Stimulated activated CD4-positive, alpha-beta T cell treated with anti-CD3 and anti-CD28 coated beads, Interleukin-1b, Interleukin-23, amount 100 ng/mL, for 1 hour (primary cell): ENCODE data around the gene CASP14.
"Not testable (repeated sequence)": the region's sequence is repeated elsewhere in the genome, so short reads cannot be mapped to it uniquely, and the experiment has no call there.

Experiments used
- DNase-seq, 2 donors: peaks; one replicate each; pipeline ENCODE4 v3.0.0-alpha.2; 2020; ENCODE audit warnings: low read depth in 2 of 2

Gene CASP14, protein sequence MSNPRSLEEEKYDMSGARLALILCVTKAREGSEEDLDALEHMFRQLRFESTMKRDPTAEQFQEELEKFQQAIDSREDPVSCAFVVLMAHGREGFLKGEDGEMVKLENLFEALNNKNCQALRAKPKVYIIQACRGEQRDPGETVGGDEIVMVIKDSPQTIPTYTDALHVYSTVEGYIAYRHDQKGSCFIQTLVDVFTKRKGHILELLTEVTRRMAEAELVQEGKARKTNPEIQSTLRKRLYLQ

GRCh38 chr19:15048885-15049541 is at the start of gene CASP14:
TSS of gene CASP14 (plus strand) at chr19:15049480. CDS start at chr19:15052252, 2,772 bp downstream.
- DNase-seq, result no peak

DNA sequence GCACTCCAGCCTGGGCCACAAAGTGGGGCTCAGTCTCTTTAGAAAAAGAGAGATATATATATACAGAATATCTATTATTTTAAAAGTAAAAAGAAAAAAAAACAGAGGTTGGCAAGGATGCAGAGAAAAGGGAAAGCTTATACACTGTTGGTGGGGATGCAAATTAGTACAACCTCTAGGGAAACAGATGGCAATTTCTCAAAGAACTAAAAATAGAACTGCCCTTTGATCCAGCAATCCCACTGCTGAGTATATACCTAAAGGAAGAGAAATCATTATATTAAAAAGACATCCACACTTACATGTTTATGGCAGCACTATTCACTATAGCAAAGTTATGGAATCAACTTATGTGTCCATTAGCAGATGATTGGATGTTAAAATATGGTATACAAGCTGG is 41.0 kb upstream of the CASP14 start:
- no peak for DNase-seq

DNA sequence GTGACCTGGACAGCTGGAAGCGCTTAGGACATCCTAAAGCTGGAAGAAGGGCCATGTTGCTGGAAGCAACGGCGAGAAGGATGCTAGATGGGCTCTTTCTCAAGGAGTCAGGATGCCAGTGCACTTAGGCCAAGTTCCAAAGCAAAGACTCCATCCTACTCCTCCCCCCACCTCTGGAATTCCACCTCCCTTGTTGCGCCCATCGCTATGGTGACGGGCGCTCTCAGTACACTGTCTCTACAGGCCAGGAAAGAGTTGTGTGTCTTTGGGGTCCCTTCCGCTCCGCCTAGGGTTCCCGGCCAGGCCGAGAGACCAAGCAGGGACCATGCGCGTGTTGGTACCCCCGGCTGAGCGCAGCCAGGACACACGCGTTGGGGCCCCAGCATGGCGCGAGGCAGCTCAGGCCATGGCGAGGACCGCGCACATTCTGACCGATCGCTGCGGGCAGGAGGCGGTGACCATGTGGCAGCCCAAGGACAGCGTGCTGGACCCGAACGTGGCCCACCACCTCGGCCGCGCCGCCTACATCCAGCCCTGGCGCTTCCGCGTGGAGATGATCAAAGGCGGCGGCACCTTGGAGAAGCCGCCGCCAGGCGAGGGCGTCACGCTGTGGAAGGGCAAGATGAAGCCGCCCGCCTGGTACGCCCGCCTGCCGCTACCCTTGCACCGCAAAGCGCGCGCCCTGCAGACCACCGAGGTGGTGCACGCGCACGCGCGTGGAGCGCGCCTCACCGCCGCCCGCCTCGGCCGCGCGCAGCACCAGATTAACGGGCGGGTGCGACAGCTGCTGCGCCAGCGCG is 38.6 kb upstream of the CASP14 start:
- DNase-seq, result no peak

DNA sequence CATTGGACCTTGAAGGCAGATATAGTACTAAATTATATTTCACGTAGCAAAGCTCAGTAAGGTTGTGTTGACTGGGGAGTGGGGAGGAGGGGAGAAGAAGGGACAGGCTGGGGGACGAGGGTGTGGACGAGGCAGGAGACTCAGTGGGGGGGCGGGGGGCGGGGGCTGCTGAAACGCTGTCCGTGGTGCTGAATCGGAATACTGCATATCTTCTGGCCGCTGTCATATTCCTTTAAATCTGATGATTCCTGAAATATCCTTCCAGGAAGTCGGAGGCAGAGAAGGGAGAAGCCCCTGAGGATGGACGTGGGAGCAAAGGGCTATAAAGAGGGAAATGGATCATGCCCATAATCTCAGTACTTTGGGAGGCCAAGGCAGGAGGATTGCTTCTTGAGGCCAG is 34.7 kb upstream of the CASP14 start:
- no peak for DNase-seq

GRCh38 chr19:15015946-15016542 is 33.2 kb upstream of the CASP14 start:
- DNase-seq, result no peak

GRCh38 chr19:15018836-15019235 is 30.4 kb upstream of the CASP14 start:
- not testable (repeated sequence) for DNase-seq

GRCh38 chr19:15021286-15022007 is 27.8 kb upstream of the CASP14 start:
- DNase-seq, result no peak

DNA sequence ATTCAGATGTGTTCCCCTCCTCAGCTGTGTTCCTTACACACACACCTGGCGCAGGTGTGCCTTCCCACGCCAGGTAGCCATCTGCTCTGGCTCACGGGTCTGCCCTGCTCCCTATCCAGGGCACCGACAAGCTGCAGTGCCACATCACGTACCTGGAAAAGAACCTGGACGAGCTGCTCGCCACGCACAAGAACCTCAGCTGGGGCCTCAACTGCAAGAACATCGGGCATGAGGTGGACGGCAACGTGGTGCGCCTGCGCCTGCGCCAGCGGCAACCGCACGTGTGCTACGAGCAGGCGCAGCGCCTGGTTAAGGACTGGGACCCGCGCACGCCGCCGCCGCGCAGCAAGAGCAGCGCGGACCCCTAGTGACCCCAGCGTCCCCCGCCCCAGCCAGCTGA is 26.5 kb upstream of the CASP14 start:
- DNase-seq, result no peak

DNA sequence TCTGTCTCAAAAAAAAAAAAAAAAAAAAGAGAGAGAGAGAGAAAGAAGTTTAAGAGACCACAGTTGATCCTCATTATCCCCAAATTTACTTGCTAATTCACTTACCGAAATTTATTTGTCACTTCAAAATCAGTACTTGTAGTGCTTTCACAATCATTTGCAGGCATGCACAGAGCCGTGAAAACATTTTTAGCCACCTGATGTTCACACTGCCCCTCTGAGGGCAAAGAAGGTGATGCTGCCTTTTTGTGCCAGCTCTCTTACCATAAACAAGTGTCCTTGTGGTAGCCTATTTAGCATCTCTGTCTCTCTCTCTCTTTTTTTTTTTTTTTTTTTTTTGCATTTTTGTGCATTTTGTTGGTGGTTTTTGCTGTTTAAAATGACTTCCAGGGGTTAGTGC is 24.1 kb upstream of the CASP14 start:
- DNase-seq, result no peak

DNA sequence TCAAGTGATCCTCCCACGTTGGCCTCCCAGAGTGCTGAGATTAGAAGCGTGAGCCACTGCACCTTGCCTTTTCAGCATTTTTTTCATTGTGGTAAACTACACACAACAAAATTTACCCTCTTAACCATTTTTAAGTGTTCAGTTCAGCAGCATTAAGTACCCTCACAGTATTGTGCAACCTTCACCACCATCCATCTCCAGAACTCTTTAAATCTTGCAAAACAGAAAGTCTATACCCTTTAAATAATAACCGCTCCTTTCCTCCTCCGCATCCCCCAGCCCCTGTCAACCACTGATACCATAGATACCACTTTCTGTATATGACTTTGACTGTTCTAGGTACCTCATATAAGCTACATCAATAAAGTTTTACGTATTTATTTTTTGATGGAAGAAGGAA is 20.8 kb upstream of the CASP14 start:
- DNase-seq, result no peak

- DNase-seq, result no peak
These were observed 17.6 kb upstream of the CASP14 start for GRCh38 chr19:15031675-15032074.

- DNase-seq, result no peak
These were observed 13.4 kb upstream of the CASP14 start for GRCh38 chr19:15035795-15036311.

DNA sequence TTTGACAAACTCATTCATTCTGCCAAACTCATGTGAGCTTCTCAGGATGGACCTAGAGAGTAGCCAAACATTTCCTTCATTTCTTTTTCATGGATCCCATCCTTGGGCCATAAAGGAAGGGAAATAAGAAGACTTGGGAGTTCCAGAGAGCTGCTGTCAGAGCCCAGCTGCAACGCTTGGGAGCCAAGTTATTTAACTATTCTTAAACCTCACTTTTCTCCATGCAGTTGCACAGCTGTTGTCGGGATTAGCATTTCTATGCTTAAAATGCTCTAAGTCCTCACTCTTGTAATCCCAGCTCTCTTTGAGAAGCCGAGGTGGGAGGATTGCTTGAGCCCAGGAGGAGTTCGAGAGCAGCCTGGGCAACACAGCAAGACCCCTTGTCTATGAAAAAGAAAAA is 11.7 kb upstream of the CASP14 start:
- no peak for DNase-seq

- DNase-seq, result no peak
These were observed 11.0 kb upstream of the CASP14 start for GRCh38 chr19:15038294-15038693.

GRCh38 chr19:15042003-15042402 is 7.3 kb upstream of the CASP14 start:
- DNase-seq, result no peak

DNA sequence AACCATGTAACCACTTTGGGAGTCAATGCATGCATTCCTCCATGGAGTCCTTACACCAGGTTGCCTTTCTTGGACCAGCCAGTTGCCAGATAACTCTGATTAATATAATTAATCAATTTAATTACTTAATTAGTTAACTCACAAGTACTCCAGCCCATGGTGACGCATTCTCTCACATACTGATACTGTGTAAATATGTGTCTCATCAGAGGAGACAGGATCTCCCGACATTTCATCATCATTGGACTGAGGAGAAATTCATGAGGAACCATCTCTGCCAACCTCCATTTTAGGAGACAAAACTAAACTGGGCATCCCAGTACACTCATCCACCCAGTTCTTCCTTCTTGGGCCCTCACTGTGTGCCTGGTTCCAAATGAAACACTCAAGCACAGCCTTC is 6.5 kb upstream of the CASP14 start:
- DNase-seq, result no peak

GRCh38 chr19:15045506-15045905 is 3.8 kb upstream of the CASP14 start:
- DNase-seq, result no peak

GRCh38 chr19:15047680-15048079 is 1.6 kb upstream of the CASP14 start:
- no peak for DNase-seq

GRCh38 chr19:15048128-15048527 is 1.2 kb upstream of the CASP14 start:
- DNase-seq, result no peak

DNA sequence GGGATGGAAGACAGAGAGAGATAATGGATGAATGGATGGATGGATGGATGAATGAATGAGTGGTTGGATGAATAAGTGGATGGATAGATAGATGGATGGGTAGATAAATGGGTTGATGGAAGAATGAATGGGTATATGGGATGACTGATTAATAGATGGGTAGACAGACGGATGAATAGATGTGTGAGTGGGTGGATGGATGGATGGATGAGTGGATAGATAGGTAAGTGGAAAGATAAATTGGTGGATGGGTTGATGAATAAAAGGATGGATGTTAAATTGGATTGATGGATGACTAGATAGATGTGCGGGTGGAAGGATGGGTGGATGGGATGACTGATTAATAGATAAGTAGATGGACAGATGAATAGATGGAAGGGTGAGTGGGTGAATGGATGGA is 1.4 kb downstream of the CASP14 start:
- DNase-seq, result no peak

GRCh38 chr19:15062036-15062435 is 12.8 kb downstream of the CASP14 start:
- DNase-seq, result no peak

GRCh38 chr19:15070386-15070785 is 21.1 kb downstream of the CASP14 start:
- not testable (repeated sequence) for DNase-seq
